HEK293T (cell line): ENCODE measurements around the gene AKT3.

Experiments used
- CTCF ChIA-PET: fragments of 350-600 bp; formaldehyde crosslinking; extraction: SDS; loops from one replicate; lab custom pipeline; 2021; ENCODE audit warnings: antibody characterized with exemption, inconsistent platforms; lab: Yijun Ruan, JAX
- POLR2A ChIA-PET: fragments of 350-600 bp; formaldehyde crosslinking; extraction: SDS; loops from one replicate; lab custom pipeline; 2020; ENCODE audit warnings: antibody characterized with exemption, inconsistent platforms; lab: Yijun Ruan, JAX
- DNase-seq: peaks from one replicate; pipeline ENCODE4 v3.0.0; 2012; ENCODE audit warnings: mixed read lengths; ENCODE audit errors: extremely low spot score
- ARNT ChIP-seq: fragments of 450-650 bp; IDR thresholded peaks from 2 replicates; pipeline ENCODE4 v1.6.1; 2017; ENCODE audit warnings: mild to moderate bottlenecking
- BHLHE40 ChIP-seq: fragments of 450-650 bp; IDR thresholded peaks from 2 replicates; pipeline ENCODE4 v1.6.1; 2016; ENCODE audit warnings: mild to moderate bottlenecking, moderate library complexity, borderline replicate concordance
- CTBP1 ChIP-seq: fragments of 450-650 bp; IDR thresholded peaks from 2 replicates; pipeline ENCODE4 v1.6.1; 2016; ENCODE audit warnings: borderline replicate concordance
- ELF4 ChIP-seq: fragments of 450-650 bp; IDR thresholded peaks from 2 replicates; pipeline ENCODE4 v1.6.1; 2017; ENCODE audit warnings: antibody characterized with exemption
- FOXA1 ChIP-seq: fragments of 450-650 bp; IDR thresholded peaks from 2 replicates; pipeline ENCODE4 v1.6.1; 2016; ENCODE audit warnings: mild to moderate bottlenecking
- FOXK2 ChIP-seq: fragments of 450-650 bp; IDR thresholded peaks from 2 replicates; pipeline ENCODE4 v1.6.1; 2016; ENCODE audit warnings: mild to moderate bottlenecking
- FOXM1 ChIP-seq: fragments of 450-650 bp; IDR thresholded peaks from 2 replicates; pipeline ENCODE4 v1.6.1; 2017; ENCODE audit warnings: mild to moderate bottlenecking, borderline replicate concordance
- HDGF ChIP-seq: fragments of 450-650 bp; IDR thresholded peaks from 2 replicates; pipeline ENCODE4 v1.6.1; 2017; ENCODE audit warnings: antibody characterized with exemption, borderline replicate concordance
- L3MBTL2 ChIP-seq: fragments of 450-650 bp; conservative IDR thresholded peaks from 2 replicates; pipeline ENCODE4 v1.6.1; 2016; ENCODE audit warnings: mild to moderate bottlenecking
- LEF1 ChIP-seq: fragments of 450-650 bp; IDR thresholded peaks from 2 replicates; pipeline ENCODE4 v1.6.1; 2017; ENCODE audit warnings: mild to moderate bottlenecking, borderline replicate concordance
- NFRKB ChIP-seq: fragments of 450-650 bp; IDR thresholded peaks from 2 replicates; pipeline ENCODE4 v1.6.1; 2016; ENCODE audit warnings: mild to moderate bottlenecking, moderate library complexity
- PKNOX1 ChIP-seq: fragments of 450-650 bp; IDR thresholded peaks from 2 replicates; pipeline ENCODE4 v1.6.1; 2016
- SP1 ChIP-seq: fragments of 450-650 bp; IDR thresholded peaks from 2 replicates; pipeline ENCODE4 v1.6.1; 2017
- SUZ12 ChIP-seq: fragments of 450-650 bp; IDR thresholded peaks from 2 replicates; pipeline ENCODE4 v1.6.1; 2016; ENCODE audit warnings: mild to moderate bottlenecking
- TARDBP ChIP-seq: fragments of 450-650 bp; IDR thresholded peaks from 2 replicates; pipeline ENCODE4 v1.6.1; 2016
- ZNF384 ChIP-seq: fragments of 450-650 bp; IDR thresholded peaks from 2 replicates; pipeline ENCODE4 v1.6.1; 2016

The AKT3 gene

GRCh38 chr1:243557866-243558265, 292.2 kb downstream of the AKT3 start:
- CTCF ChIA-PET = no interaction called here
- no peak for DNase-seq

GRCh38 chr1:243554686-243555085, 295.4 kb downstream of the AKT3 start:
- no peak for TF ChIP-seq ARNT
- no peak for TF ChIP-seq FOXM1
- no peak for TF ChIP-seq TARDBP
- TF ChIP-seq SUZ12 = no peak
- TF ChIP-seq FOXK2 = no peak
- TF ChIP-seq CTBP1 = no peak
- TF ChIP-seq SP1 = no peak
- no peak for TF ChIP-seq ZNF384
- TF ChIP-seq NFRKB = no peak
- TF ChIP-seq PKNOX1 = no peak
- ChIA-PET CTCF (no interaction called here), POLR2A (no interaction called here)
- no peak for DNase-seq

More at GRCh38 chr1:243557866-243558265, 292.2 kb downstream of the AKT3 start:
- TF ChIP-seq FOXK2 = no peak
- TF ChIP-seq ARNT = no peak
- TF ChIP-seq NFRKB = no peak
- no peak for TF ChIP-seq L3MBTL2
- TF ChIP-seq BHLHE40 = no peak
- no peak for TF ChIP-seq HDGF
- TF ChIP-seq CTBP1 = no peak
- no peak for TF ChIP-seq SUZ12
- no peak for TF ChIP-seq ZNF384
- no peak for TF ChIP-seq SP1
- TF ChIP-seq LEF1 = no peak
- POLR2A ChIA-PET = no interaction called here

GRCh38 chr1:243553090-243553489, 297.0 kb downstream of the AKT3 start:
- TF ChIP-seq ZNF384 = no peak
- TF ChIP-seq FOXK2 = no peak
- no peak for TF ChIP-seq BHLHE40
- TF ChIP-seq TARDBP = no peak
- TF ChIP-seq FOXM1 = no peak
- no peak for TF ChIP-seq LEF1
- no peak for TF ChIP-seq NFRKB
- TF ChIP-seq CTBP1 = no peak
- no peak for TF ChIP-seq ARNT
- no peak for TF ChIP-seq L3MBTL2
- TF ChIP-seq FOXA1 = no peak
- no peak for TF ChIP-seq SUZ12
- no peak for TF ChIP-seq ELF4
- TF ChIP-seq PKNOX1 = no peak
- no peak for TF ChIP-seq SP1
- no peak for TF ChIP-seq HDGF
- POLR2A ChIA-PET = no interaction called here
- CTCF ChIA-PET = no interaction called here
- DNase-seq = no peak

GRCh38 chr1:243550276-243550675, 299.8 kb downstream of the AKT3 start:
- no peak for DNase-seq
- CTCF ChIA-PET = interaction anchor here (0.6 kb wide), 1 partner anchor 213 kb away, joined by 3 read pairs; no protein-coding TSS in a partner anchor
- TF ChIP-seq NFRKB (no peak), LEF1 (no peak), SP1 (no peak), ARNT (no peak), CTBP1 (no peak), TARDBP (no peak), ZNF384 (no peak), FOXA1 (no peak), BHLHE40 (no peak), FOXM1 (no peak), ELF4 (no peak), PKNOX1 (no peak), HDGF (no peak), L3MBTL2 (no peak), SUZ12 (no peak), FOXK2 (no peak)
- POLR2A ChIA-PET = no interaction called here

GRCh38 chr1:243549791-243550190, 300.3 kb downstream of the AKT3 start:
- ChIA-PET CTCF (interaction anchor here (0.6 kb wide), 1 partner anchor 213 kb away, joined by 3 read pairs; no protein-coding TSS in a partner anchor), POLR2A (no interaction called here)
- TF ChIP-seq FOXK2 (no peak), ARNT (no peak), PKNOX1 (no peak), FOXA1 (no peak), LEF1 (no peak), L3MBTL2 (no peak), ELF4 (no peak), CTBP1 (no peak), NFRKB (no peak), HDGF (no peak), SUZ12 (no peak), FOXM1 (no peak), ZNF384 (no peak), TARDBP (no peak), BHLHE40 (no peak), SP1 (no peak)

GRCh38 chr1:243549108-243549507, 300.9 kb downstream of the AKT3 start:
- no peak for DNase-seq
- CTCF ChIA-PET = no interaction called here
- POLR2A ChIA-PET = no interaction called here
- TF ChIP-seq L3MBTL2 (no peak), BHLHE40 (no peak), SP1 (no peak), FOXM1 (no peak), PKNOX1 (no peak), HDGF (no peak), LEF1 (no peak), FOXA1 (no peak), FOXK2 (no peak), ARNT (no peak), CTBP1 (no peak)

More at GRCh38 chr1:243549791-243550190, 300.3 kb downstream of the AKT3 start:
- DNase-seq = no peak
